Panc1 (cell line): ENCODE data around the gene EPHB1.

Source experiments
- CTCF ChIP-seq: fragments of 450-650 bp; IDR thresholded peaks from 2 replicates; pipeline ENCODE4 v1.5.1; 2017; ENCODE audit warnings: mild to moderate bottlenecking
- POLR2AphosphoS5 ChIP-seq: IDR thresholded peaks from 2 replicates; pipeline ENCODE4 v1.6.1; 2012; ENCODE audit warnings: mild to moderate bottlenecking, low read depth, low read length, moderate library complexity
- SIN3A ChIP-seq: IDR thresholded peaks from 2 replicates; pipeline ENCODE4 v1.6.1; 2012; ENCODE audit warnings: low read depth, mild to moderate bottlenecking, low read length, moderate library complexity, borderline replicate concordance; ENCODE audit not compliant: insufficient read depth
- TF ChIP-seq, protein P1 (sequence below), 2 experiments: IDR thresholded peaks; 2 replicates each; pipeline ENCODE4 v1.6.1; 2011 to 2012; ENCODE audit warnings: low read depth in 2 of 2, control low read depth in 1 of 2, low read length in 1 of 2, mild to moderate bottlenecking in 1 of 2, moderate library complexity in 1 of 2; ENCODE audit not compliant: insufficient read depth in 1 of 2

- TF ChIP-seq CTCF (no peak), SIN3A (no peak), POLR2AphosphoS5 (no peak)
- TF ChIP-seq, protein P1, sequence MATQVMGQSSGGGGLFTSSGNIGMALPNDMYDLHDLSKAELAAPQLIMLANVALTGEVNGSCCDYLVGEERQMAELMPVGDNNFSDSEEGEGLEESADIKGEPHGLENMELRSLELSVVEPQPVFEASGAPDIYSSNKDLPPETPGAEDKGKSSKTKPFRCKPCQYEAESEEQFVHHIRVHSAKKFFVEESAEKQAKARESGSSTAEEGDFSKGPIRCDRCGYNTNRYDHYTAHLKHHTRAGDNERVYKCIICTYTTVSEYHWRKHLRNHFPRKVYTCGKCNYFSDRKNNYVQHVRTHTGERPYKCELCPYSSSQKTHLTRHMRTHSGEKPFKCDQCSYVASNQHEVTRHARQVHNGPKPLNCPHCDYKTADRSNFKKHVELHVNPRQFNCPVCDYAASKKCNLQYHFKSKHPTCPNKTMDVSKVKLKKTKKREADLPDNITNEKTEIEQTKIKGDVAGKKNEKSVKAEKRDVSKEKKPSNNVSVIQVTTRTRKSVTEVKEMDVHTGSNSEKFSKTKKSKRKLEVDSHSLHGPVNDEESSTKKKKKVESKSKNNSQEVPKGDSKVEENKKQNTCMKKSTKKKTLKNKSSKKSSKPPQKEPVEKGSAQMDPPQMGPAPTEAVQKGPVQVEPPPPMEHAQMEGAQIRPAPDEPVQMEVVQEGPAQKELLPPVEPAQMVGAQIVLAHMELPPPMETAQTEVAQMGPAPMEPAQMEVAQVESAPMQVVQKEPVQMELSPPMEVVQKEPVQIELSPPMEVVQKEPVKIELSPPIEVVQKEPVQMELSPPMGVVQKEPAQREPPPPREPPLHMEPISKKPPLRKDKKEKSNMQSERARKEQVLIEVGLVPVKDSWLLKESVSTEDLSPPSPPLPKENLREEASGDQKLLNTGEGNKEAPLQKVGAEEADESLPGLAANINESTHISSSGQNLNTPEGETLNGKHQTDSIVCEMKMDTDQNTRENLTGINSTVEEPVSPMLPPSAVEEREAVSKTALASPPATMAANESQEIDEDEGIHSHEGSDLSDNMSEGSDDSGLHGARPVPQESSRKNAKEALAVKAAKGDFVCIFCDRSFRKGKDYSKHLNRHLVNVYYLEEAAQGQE (IDR thresholded peaks at IDR 0.05; ENCODE audit: insufficient read depth in 1 of 2, low read depth in 2 of 2, low read length in 1 of 2) = no peak
Observed at GRCh38 chr3:134775831-134776230, 19.2 kb upstream of the EPHB1 start.
